ENCODE results near the gene NFATC1. TPM values are rescaled to one million over a fixed set of nuclear protein-coding genes. Genes with fewer than 3 reads are reported as not detected.

NFATC1 gene
- total RNA-seq, 1 donor from 2014 or later: 16.6 TPM

GRCh38 chr18:79379931-79380815 is 15.6 kb upstream of the NFATC1 start:
- intact Hi-C loops (cut with DNase I): loop anchor here (2.0 to 5.0 kb wide), 2 partner anchors 147 to 265 kb away; no protein-coding TSS in a partner anchor
- DNase-seq (peak; percentile 64), ATAC-seq (no peak)
- TF ChIP-seq CTCF (IDR thresholded peaks at IDR 0.05): no peak
- Histone ChIP-seq H3K36me3 (peaks cover 18% of the 10 kb centered on the region), H3K9me3 (no peaks in the 10 kb centered on the region), H3K4me1 (peaks cover 3% of the 10 kb centered on the region), H3K27me3 (no peaks in the 10 kb centered on the region), H3K4me3 (no peak overlapping the region), H3K27ac (no peak overlapping the region)

- no peak overlapping the region for H3K27ac ChIP-seq
- peak; percentile 83 for TF ChIP-seq CTCF (IDR thresholded peaks at IDR 0.05)
- H3K4me3 ChIP-seq: no peak overlapping the region
- DNase-seq (peak; percentile 81), ATAC-seq (peak; percentile 61)
- H3K27me3 ChIP-seq: peaks cover 5% of the 10 kb centered on the region
- no peaks in the 10 kb centered on the region for H3K9me3 ChIP-seq
- peaks cover 16% of the 10 kb centered on the region for H3K36me3 ChIP-seq
- peaks cover 3% of the 10 kb centered on the region for H3K4me1 ChIP-seq
- intact Hi-C loops (cut with DNase I): loop anchor here (2.0 to 5.0 kb wide), 2 partner anchors 146 to 264 kb away; no protein-coding TSS in a partner anchor
Measured at GRCh38 chr18:79380816-79381806, 14.6 kb upstream of the NFATC1 start.

- Histone ChIP-seq H3K27me3 (peaks cover 13% of the 10 kb centered on the region), H3K9me3 (no peaks in the 10 kb centered on the region), H3K36me3 (peaks cover 16% of the 10 kb centered on the region), H3K4me3 (no peak overlapping the region), H3K27ac (no peak overlapping the region), H3K4me1 (peaks cover 3% of the 10 kb centered on the region)
- intact Hi-C loops (cut with DNase I): loop anchor here (2.0 to 5.0 kb wide), 2 partner anchors 145 to 263 kb away; no protein-coding TSS in a partner anchor
- DNase-seq (no peak), ATAC-seq (no peak)
- no peak for TF ChIP-seq CTCF (IDR thresholded peaks at IDR 0.05)
Measured at GRCh38 chr18:79381811-79382311, 13.9 kb upstream of the NFATC1 start.

- Histone ChIP-seq H3K4me3 (no peak overlapping the region), H3K9me3 (no peaks in the 10 kb centered on the region), H3K27me3 (peaks cover 20% of the 10 kb centered on the region), H3K27ac (no peak overlapping the region), H3K4me1 (peaks cover 3% of the 10 kb centered on the region), H3K36me3 (peaks cover 7% of the 10 kb centered on the region)
- TF ChIP-seq CTCF (IDR thresholded peaks at IDR 0.05): no peak
- peak; percentile 64 for DNase-seq
- intact Hi-C loops (cut with DNase I): loop anchor here (5.0 kb wide), 1 partner anchor 144 kb away; no protein-coding TSS in a partner anchor
- no peak for ATAC-seq
Measured at GRCh38 chr18:79382681-79383387, 12.9 kb upstream of the NFATC1 start.
